Head of caudate nucleus (tissue), 42 donors: Measurements from ENCODE around the gene PDE3B.
"Not testable (repeated sequence)": the region's sequence is repeated elsewhere in the genome, so short reads cannot be mapped to it uniquely, and the experiment has no call there.

ENCODE experiments used
- DNase-seq, 42 donors: peaks; one replicate each; pipeline versions ENCODE4 v3.0.0 to v3.0.0-alpha.2; 2020 to 2021; ENCODE audit warnings: mixed read lengths in 7 of 42
- intact Hi-C: fragments of 100-400 bp; cut with DNase I; formaldehyde crosslinking; loops from one replicate; pipeline ENCODE4 v1.15.0; 2022

PDE3B gene

GRCh38 chr11:14854057-14854456 is 210.5 kb downstream of the PDE3B start:
- DNase-seq = no peak
- intact Hi-C loops = no loop called here

- DNase-seq = no peak
- intact Hi-C loops = no loop called here
These were observed 212.3 kb downstream of the PDE3B start for GRCh38 chr11:14855890-14856289.

GRCh38 chr11:14857621-14858020 is 214.0 kb downstream of the PDE3B start:
- intact Hi-C loops = no loop called here
- no peak for DNase-seq

- no peak for DNase-seq
- intact Hi-C loops = no loop called here
These were observed 214.8 kb downstream of the PDE3B start for GRCh38 chr11:14858404-14858803.

- DNase-seq = no peak
- intact Hi-C loops = no loop called here
These were observed 216.9 kb downstream of the PDE3B start for GRCh38 chr11:14860511-14860910.

GRCh38 chr11:14861680-14862079 is 218.1 kb downstream of the PDE3B start:
- DNase-seq = no peak
- intact Hi-C loops = no loop called here

GRCh38 chr11:14863775-14864174 is 220.2 kb downstream of the PDE3B start:
- DNase-seq = not testable (repeated sequence)

GRCh38 chr11:14872032-14872431 is 228.4 kb downstream of the PDE3B start:
- intact Hi-C loops = no loop called here
- DNase-seq = peak in 1 of 42 donors; percentile 25

More at GRCh38 chr11:14863775-14864174, 220.2 kb downstream of the PDE3B start:
- intact Hi-C loops = not testable (repeated sequence)

GRCh38 chr11:14873632-14874031 is 230.0 kb downstream of the PDE3B start:
- intact Hi-C loops = no loop called here
- no peak for DNase-seq

GRCh38 chr11:14875163-14875562 is 231.6 kb downstream of the PDE3B start:
- intact Hi-C loops = no loop called here
- no peak for DNase-seq

GRCh38 chr11:14881576-14882193 is 238.1 kb downstream of the PDE3B start:
- DNase-seq = no peak
- intact Hi-C loops = no loop called here

GRCh38 chr11:14882196-14882595 is 238.6 kb downstream of the PDE3B start:
- DNase-seq = no peak
- intact Hi-C loops = no loop called here

GRCh38 chr11:14883683-14884082 is 240.1 kb downstream of the PDE3B start:
- DNase-seq, intact Hi-C loops: not testable (repeated sequence)

- DNase-seq = no peak
- intact Hi-C loops = no loop called here
These were observed 241.2 kb downstream of the PDE3B start for GRCh38 chr11:14884667-14885273.

- intact Hi-C loops = no loop called here
- no peak for DNase-seq
These were observed 242.9 kb downstream of the PDE3B start for GRCh38 chr11:14886513-14886912.

- intact Hi-C loops = no loop called here
- peak; percentile 63 to 92 (median 84) for DNase-seq
These were observed 247.8 kb downstream of the PDE3B start for GRCh38 chr11:14891143-14892035.

- DNase-seq = peak; percentile 82 to 98 (median 94)
- intact Hi-C loops = no loop called here
These were observed 248.5 kb downstream of the PDE3B start, which contains the start of gene CYP2R1 for GRCh38 chr11:14892036-14892556. TSS of gene CYP2R1 (minus strand) at chr11:14892231. CDS start at chr11:14892205, 26 bp downstream.

- intact Hi-C loops = no loop called here
- no peak for DNase-seq
These were observed 249.0 kb downstream of the PDE3B start for GRCh38 chr11:14892577-14892976.

- intact Hi-C loops = no loop called here
- DNase-seq = peak in 25 of 42 donors; percentile 12 to 64 (median 30)
These were observed 251.3 kb downstream of the PDE3B start for GRCh38 chr11:14894657-14895598.
